GM19372 (cell line): Measurements from ENCODE around the gene ANKS1B.
"Not testable (repeated sequence)": the region's sequence is repeated elsewhere in the genome, so short reads cannot be mapped to it uniquely, and the experiment has no call there.

ENCODE experiments used
- ATAC-seq: cut with Tn5 transposase; IDR thresholded peaks from one replicate; pipeline ENCODE4 v1.9.1; 2021; ENCODE audit warnings: mild to moderate bottlenecking, low read depth, moderate library complexity; ENCODE audit not compliant: unreplicated experiment

The ANKS1B gene

GRCh38 chr12:99619389-99620158 is 365.2 kb downstream of the ANKS1B start:
- peak; percentile 86 for ATAC-seq

GRCh38 chr12:99618657-99619056 is 366.1 kb downstream of the ANKS1B start:
- ATAC-seq = no peak

GRCh38 chr12:99611599-99611998 is 373.1 kb downstream of the ANKS1B start:
- ATAC-seq = no peak

GRCh38 chr12:99611117-99611516 is 373.6 kb downstream of the ANKS1B start:
- ATAC-seq = no peak

- ATAC-seq = no peak
These were observed 375.1 kb downstream of the ANKS1B start for GRCh38 chr12:99609455-99610181.

GRCh38 chr12:99600388-99600787 is 384.3 kb downstream of the ANKS1B start:
- ATAC-seq = peak; percentile 79

- ATAC-seq = no peak
These were observed 386.0 kb downstream of the ANKS1B start for GRCh38 chr12:99598785-99599184.

GRCh38 chr12:99596762-99597161 is 388.0 kb downstream of the ANKS1B start:
- no peak for ATAC-seq

GRCh38 chr12:99577125-99577524 is 407.6 kb downstream of the ANKS1B start:
- ATAC-seq = not testable (repeated sequence)

GRCh38 chr12:99573980-99574379 is 410.8 kb downstream of the ANKS1B start:
- ATAC-seq = no peak

- ATAC-seq = no peak
These were observed 417.7 kb downstream of the ANKS1B start for GRCh38 chr12:99567072-99567471.

GRCh38 chr12:99558109-99558508 is 426.6 kb downstream of the ANKS1B start:
- no peak for ATAC-seq

GRCh38 chr12:99553461-99553860 is 431.3 kb downstream of the ANKS1B start:
- no peak for ATAC-seq

GRCh38 chr12:99552022-99552421 is 432.7 kb downstream of the ANKS1B start:
- ATAC-seq = no peak

GRCh38 chr12:99549651-99550050 is 435.1 kb downstream of the ANKS1B start:
- no peak for ATAC-seq

- ATAC-seq = no peak
These were observed 435.5 kb downstream of the ANKS1B start for GRCh38 chr12:99549196-99549595.

GRCh38 chr12:99544457-99544856 is 440.3 kb downstream of the ANKS1B start:
- no peak for ATAC-seq

- ATAC-seq = peak; percentile 93
These were observed 454.8 kb downstream of the ANKS1B start for GRCh38 chr12:99529966-99530365.

GRCh38 chr12:99528478-99528877 is 456.3 kb downstream of the ANKS1B start:
- ATAC-seq = no peak

GRCh38 chr12:99523853-99524252 is 460.9 kb downstream of the ANKS1B start:
- no peak for ATAC-seq

- no peak for ATAC-seq
These were observed 462.3 kb downstream of the ANKS1B start for GRCh38 chr12:99522456-99522855.

- no peak for ATAC-seq
These were observed 463.1 kb downstream of the ANKS1B start for GRCh38 chr12:99521664-99522063.
